GM21360 (cell line): ENCODE results near the gene COG8.
"Not testable (repeated sequence)": the region's sequence is repeated elsewhere in the genome, so short reads cannot be mapped to it uniquely, and the experiment has no call there.

ENCODE experiments used
- ATAC-seq: cut with Tn5 transposase; IDR thresholded peaks from one replicate; pipeline ENCODE4 v1.9.1; 2021; ENCODE audit warnings: mild to moderate bottlenecking, moderate library complexity; ENCODE audit not compliant: unreplicated experiment

The COG8 gene

GRCh38 chr16:69294051-69294450, 45.3 kb downstream of the COG8 start:
- no peak for ATAC-seq

- no peak for ATAC-seq
These were observed 46.0 kb downstream of the COG8 start for GRCh38 chr16:69293401-69293800.

- ATAC-seq, result not testable (repeated sequence)
These were observed 47.7 kb downstream of the COG8 start for GRCh38 chr16:69291657-69292056.

DNA sequence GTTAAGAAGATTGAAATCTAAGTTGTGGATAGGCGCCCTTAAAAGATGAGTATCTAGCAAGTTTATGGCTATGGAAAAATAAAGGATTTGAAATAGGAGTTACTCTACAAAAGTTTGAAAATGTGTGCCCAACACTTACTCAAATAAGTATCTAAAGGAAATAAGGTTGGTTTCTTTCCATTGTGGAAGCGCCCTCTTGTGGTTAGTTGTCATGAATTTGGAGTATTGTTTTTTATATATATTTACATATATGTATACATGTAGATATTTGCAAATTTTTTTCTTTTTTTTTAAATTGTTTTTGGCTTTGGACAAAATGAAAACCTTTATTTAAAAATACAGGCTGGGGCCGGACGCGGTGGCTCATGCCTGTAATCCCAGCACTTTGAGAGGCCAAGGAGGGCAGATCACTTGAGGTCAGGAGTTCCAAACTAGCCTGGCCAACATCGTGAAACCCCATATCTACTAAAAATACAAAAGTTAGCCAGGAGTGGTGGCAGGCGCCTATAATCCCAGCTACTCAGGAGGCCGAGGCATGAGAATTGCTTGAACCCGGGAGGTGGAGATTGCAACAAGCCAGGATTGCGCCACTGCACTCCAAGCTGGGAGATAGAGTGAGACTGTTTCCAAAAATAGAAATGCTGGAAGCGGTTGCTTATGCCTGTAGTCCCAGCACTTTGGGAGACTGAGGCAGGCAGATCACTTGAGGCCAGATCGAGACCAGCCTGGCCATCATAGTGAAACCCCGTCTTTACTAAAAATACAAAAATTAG, 52.2 kb downstream of the COG8 start:
- no peak for ATAC-seq

DNA sequence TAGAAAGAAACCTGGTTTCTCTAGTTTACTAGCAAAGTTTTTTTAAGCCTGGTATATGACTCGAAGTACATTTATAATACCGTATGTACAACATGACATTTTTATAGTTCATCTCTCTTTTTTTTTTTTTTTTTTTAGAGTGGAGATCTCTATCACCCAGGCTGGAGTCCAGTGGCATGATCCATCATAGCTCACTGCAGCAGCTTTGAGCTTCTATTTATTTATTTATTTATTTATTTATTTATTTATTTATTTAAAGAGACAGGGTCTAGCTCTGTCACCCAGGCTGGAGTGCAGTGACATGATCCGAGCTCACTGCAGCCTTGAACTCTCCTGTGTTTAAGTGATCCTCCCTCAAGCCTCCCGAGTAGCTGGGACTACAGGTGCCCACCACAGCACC, 54.1 kb downstream of the COG8 start:
- ATAC-seq, result no peak

DNA sequence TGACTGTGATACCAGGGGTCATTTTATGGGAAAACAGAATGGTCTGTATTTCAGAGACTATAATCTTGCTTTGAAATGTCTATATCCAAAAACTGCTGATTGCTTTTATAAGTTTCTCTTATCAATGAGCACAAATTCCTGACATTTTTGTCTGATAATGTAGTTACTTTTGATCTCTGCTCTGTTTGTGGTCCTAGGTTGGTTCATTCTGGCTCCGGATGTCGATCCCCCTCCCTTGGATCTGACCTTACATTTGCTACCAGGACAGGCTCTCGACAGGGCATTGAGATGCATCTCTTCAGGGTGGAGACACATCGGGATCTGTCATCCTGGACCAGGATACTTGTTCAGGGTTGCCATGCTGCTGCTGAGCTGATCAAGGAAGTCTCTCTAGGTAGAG, 55.5 kb downstream of the COG8 start:
- ATAC-seq, result no peak

DNA sequence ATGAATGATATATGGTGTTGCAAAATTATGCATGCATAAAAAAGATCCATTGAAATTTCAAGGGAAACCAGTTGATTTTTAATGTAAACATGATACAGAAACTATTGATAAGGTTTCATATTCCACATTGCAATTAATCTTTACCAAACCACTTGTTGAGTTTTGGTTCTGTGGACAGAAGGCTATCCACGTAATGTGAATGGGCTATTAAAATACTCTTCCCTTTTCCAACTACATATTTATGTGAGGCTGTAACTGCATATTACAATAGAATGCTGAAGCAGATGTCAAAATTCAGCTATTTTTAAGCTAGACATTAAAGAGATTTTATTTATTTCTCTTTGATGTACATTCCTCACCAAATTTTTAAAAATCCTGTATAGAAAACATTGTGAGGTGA, 62.0 kb downstream of the COG8 start:
- no peak for ATAC-seq
